GM18907 (cell line): ENCODE data around the gene PIF1.
"Not testable (repeated sequence)": the region's sequence is repeated elsewhere in the genome, so short reads cannot be mapped to it uniquely, and the experiment has no call there.

Experiments used
- ATAC-seq: cut with Tn5 transposase; IDR thresholded peaks from one replicate; pipeline ENCODE4 v1.9.1; 2021; ENCODE audit warnings: mild to moderate bottlenecking, moderate library complexity; ENCODE audit not compliant: unreplicated experiment

PIF1 gene

DNA sequence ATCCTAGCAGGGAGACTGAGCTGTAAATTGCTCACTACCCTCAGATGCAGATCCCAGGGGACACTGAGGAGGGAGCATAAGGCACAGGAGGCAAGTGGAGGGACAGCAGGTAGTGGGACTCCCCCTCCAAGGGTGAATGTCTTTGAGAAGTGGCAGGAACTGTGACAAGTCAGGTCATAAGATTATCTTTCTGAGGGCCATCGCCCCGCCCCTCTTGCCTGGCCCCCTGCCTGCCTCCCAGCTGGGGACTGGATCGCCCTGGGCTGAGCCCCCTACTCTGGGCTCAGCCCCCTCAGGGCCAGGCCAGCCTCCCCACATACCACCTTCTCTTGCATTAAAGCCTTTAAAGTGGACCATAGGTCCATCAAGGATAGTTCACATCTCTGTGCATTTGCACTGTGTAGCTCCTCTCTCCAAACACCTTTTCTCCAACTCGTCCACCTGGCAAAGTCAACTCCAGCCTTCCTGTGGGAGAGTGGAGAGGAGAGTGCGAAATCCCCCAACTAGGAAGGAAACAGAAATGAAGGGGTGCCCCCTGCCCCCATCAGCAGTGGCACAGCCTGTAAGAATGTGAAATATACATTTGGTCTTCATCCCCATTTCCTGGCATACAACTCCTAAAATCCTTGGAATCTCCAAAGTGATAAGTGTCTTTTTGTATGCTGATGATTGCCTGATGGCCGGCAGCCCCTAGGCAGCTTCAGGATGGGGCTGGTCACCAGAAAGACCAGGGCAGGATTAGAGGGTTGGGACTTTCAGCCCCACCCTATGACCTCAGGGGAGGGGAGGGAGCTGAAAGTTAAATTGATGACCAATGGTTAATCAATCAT lies 14.7 kb downstream of the PIF1 start:
- no peak for ATAC-seq

DNA sequence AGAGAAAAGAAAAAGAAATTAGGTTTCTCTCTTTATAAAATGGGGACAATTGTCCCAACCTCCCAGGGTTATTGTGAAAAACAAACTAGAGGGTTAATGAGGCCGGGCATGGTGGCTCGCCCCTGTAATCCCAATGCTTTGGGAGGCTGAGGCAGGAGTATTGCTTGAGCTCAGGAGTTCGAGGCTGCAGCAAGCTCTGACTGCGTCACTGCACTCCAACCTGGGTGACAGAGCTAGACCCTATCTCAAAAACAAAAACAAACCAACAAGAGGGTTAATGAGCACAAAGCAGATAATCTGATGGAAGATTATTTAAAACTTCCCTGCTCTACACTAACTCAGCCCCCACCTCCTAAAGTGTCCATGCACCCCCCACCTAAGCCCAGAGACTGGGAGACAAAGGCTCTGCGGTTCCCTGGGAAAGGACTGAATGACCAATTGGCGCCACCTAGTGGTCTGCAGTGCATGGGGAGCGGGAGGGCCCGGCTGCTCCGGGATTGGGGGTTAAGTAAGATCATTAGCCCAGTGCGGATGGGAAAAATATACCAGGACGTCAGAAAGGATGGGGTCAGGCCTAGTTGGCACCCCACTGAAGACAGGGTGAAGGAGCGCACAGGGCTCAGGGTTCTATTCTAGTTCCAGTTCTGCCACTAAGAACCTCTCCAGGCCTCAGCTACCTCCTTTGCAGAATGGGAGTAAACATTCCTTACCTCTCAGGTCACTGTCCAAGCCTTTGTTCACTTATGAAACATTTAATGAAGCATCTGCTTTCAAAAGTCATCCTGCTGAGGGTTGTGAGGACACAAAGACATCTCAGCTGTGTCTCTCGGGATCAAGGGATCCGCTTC lies 15.6 kb downstream of the PIF1 start:
- no peak for ATAC-seq

DNA sequence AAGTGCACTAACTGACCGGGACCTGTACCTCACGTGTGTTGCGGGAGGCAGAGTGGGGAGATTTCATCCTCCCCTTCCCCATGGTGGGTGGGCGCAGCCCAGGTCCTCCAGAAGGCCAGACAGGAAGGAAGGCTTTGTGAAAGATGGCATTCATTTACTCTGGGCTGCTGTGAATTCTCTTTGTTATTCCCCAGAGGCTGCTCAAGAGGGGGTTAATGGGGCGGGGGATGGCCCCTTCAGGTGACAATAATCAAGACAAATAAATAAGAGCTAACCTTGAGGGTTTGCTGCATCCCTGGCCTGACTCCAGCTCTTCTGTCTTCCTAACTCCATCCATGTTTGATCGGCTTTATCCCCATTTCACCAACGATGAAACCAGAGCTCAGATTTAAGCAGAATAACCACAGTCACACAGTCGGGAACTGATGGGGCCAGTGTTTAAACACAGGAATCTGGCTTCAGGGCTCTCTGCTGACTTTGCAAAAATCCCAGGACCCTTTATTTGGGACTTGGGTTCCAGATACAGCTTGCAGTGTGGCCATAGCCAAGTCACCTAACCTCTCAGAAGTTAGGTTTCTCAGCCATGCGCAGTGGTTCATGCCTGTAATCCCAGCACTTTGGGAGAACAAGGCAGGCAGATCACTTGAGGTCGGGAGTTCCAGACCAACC lies 16.5 kb downstream of the PIF1 start:
- no peak for ATAC-seq

DNA sequence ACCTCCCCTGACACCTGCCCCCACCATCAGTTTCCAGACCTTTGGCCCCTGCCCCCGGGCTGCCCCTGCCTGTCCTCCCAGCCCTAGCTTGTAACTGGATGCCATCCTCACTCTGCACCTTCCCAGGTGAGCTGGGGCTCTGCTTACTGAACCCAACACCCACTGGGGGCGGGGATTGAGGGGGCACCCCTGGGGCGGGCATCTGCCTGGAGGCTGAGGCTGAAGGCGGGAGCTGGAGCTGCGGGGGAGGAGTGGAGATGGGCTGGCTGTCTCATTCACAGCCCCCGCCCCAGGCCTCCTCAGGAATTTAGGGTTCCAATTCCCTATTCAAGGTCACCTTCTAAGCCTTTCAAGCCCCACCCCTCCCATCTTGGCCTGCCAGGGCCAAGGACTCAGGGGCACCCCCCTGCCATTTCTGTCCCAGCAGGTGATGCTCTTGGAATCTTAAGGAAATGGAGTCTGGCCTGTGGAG lies 17.7 kb downstream of the PIF1 start:
- ATAC-seq: no peak

DNA sequence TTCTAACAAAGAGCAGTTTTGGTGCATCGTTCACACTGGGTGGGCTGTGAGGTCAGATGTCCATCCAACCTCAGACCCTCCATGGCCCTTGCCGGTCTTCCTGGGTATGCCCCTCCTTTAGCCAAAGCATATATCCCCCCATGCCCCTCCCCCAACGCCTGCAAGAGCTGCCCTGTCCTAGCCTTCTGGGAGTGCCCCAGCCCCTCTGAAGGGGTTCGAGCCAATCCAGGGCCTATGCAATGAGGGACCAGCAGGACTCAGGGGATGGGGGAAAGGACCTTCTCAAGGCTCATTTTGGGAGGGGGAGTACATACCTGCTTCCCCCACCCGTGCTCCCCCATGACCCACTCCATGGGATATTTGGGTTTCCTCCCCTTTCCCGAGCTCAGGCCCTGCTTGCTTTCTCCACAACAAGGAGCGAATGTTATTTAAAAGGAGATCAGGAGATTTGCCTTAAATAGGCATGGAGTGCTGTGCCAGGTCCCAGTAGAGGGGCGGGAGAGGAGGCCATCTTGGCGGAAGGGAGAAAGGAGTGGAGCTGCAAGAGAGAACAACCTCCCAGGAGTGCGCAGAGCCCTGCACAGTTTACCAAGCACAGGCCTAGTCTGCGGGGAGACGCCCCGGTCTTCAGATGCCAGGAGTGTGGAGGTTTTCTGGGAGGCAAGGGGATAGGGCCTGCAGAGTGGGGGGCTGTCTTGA lies 18.2 kb downstream of the PIF1 start:
- no peak for ATAC-seq

DNA sequence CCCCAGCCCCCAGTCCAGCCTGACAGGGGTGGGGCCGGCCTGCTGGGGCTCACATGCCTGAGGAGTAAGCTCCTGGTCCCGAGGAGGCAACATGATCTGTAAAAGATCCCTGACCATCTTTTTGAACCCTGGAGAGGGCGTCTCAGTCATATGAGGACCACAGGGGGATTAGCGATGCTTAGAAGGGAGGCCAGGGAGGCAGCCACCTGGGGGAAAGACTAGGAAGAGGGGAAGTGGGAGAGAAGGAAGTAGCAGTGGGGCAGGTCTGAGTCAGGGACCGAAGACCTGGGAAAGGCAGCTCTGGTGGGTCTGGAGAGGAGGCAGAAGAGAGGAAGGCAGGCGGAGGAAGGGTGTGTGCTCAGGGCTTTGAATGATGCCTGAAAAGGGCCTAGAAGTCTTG lies 18.9 kb downstream of the PIF1 start:
- ATAC-seq: no peak

DNA sequence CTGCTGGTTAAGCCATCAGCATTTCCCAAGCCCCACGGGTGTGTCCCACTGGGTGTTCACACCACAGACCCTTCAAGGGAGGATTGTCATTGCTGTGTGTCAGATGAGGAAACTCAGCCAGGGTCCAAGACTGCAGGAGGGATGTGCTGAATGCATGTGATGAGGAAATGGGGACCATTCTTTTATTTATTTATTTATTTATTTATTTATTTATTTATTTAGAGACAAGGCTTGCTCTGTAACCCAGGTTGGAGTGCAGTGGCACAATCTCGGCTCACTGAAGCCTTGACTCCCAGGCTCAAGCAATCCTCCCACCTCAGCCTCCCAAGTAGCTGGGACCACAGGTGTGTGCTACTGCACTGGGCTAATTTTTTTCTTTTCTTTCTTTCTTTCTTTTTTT lies 20.8 kb downstream of the PIF1 start:
- no peak for ATAC-seq

DNA sequence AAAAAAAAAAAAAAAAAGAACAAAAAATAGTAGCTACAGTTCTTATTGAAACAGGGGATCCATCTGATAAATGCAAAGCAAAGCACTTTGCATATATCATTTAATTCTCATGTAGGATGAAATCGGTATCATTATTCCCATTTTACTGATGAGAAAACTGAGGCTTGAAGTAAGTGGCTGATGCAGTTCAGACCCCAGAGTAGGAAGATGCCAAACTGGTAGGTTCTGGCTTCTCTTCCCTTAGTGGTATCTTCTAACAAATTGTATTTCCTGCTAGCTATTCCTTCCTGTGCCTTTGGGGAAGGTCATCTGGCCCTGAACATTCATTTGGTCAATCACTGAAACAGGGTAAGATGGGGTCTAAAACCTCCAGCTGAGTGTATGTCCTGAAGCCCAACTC lies 21.9 kb downstream of the PIF1 start:
- no peak for ATAC-seq

DNA sequence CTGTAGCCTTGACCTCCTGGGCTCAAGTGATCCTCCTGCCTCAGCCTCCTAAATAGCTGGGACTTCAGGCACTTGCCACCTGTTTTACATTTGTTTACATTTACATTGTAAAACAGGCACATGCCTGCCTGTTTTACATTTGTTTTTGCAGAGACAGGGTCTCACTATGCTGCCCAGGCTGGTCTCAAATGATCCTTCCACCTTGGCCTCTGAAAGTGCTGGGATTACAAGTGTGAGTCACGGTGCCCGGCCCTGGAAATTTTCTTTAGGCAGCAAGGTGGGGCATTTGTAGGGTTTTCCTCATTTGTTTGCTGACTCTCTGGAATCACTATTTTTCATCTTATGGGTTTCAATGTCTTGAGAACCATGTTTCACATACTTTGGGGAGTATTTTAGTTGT lies 25.0 kb downstream of the PIF1 start:
- no peak for ATAC-seq

DNA sequence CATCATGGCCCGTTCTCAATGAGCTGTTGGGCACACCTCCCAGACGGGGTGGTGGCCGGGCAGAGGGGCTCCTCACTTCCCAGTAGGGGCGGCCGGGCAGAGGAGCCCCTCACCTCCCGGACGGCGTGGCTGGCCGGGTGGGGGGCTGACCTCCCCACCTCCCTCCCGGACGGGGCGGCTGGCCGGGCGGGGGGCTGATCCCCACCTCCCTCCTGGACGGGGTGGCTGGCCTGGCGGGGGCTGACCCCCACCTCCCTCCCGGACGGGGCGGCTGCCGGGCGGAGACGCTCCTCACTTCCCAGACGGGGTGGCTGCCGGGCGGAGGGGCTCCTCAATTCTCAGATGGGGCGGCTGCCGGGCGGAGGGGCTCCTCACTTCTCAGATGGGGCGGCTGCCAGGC lies 26.5 kb downstream of the PIF1 start:
- ATAC-seq: not testable (repeated sequence)

DNA sequence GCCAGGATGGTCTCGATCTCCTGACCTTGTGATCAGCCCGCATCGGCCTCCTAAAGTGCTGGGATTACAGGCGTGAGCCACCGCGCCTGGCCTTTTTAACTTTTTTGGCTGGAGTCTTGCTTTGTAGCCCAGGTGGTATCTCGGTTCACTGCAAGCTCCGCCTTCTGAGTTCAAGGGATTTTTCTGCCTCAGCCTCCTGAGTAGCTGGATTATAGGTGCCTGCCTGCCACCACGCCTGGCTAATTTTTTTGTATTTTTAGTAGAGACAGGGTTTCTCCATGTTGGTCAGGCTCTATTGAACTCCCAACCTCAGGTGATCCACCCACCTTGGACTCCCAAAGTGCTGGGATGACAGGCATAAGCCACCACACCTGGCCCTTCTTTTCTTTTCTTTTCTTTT lies 29.5 kb downstream of the PIF1 start:
- not testable (repeated sequence) for ATAC-seq

DNA sequence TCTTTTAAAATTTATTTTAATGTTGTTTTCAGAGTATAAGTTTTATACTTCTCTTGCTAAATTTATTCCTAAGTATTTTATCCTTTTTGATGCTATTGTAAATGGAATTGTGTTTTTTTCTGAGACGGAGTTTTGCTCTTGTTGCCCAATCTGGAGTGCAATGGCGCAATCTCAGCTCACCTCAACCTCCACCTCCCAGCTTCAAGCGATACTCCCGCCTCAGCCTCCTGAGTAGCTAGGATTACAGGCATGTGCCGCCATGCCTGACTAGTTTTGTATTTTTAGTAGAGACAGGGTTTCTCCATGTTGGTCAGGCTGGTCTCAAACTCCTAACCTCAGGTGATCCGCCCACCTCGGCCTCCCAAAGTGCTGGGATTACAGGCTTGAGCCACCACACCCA lies 30.1 kb downstream of the PIF1 start:
- ATAC-seq: not testable (repeated sequence)

DNA sequence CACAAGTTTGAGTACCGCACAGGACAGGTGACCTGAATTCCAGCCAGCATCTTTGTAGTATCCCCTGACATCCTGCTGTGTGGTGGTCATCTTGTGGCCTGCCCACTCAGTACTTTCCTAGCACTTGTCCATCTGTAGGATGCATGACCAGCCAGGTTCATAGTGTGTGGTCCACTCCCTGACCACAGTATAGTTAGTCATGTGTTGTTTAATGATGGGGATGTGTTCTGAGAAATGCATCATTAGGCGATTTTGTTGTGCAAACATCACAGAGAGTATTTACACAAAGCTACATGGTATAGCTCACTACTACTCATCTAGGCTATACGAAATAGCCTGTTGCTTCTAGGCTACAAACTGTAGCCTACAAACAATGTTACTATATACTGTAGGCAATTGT lies 33.2 kb downstream of the PIF1 start:
- ATAC-seq: no peak

DNA sequence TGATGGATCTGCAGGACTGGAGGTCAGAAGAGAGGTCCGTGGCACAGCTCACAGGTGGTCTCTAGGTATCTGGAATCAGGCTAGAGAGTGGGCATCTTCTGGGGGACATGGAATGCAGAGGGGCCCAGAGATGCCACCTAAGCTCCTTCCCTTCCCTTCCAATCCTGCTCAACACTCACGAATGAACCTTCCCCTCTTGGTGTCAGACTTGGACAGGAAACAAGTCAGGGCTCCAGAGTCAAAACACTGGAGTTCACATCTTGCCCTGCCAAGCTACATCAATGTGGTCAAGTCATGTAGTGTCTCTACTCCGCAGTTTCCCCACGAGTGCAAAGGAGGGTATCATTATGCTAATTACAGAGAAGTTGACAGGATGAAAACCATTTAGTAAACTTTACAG lies 34.0 kb downstream of the PIF1 start:
- ATAC-seq: no peak

DNA sequence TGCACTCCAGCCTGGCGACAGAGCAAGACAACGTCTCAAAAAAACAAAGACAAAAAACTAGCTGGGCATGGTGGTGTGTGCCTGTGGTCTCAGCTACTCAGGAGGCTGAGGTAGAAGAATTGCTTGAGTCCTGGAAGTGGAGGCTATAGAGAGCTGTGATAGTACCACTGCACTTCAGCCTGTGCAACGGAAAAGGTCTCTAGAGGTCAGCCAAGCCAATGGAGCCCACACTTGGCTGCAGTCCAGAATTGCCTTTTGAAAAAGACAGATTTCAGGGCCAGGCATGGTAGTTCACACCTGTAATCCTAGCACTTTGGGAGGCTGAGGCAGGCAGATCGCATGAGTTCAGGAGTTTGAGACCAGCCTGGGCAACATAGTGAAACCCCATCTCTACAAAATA lies 41.7 kb downstream of the PIF1 start:
- ATAC-seq: no peak

DNA sequence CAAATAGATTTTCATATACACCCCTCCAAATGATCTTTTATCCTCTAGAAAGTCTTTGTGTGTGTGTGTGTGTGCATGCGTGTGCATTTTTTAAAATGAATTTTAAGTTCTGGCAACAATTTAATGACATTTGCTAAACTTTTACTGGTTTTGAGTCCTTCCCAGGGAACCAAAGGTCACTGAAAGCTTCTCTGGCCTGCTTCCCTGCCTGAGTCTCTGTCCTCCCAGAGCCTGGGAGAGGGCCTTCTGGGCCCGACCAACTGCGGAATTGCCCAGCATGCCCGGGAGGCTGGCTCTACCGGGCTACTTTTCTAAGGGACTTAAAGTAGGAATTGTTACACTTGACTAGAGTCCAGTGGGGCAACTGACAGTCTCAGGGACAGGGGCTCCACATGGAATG lies 42.7 kb downstream of the PIF1 start:
- ATAC-seq: no peak

DNA sequence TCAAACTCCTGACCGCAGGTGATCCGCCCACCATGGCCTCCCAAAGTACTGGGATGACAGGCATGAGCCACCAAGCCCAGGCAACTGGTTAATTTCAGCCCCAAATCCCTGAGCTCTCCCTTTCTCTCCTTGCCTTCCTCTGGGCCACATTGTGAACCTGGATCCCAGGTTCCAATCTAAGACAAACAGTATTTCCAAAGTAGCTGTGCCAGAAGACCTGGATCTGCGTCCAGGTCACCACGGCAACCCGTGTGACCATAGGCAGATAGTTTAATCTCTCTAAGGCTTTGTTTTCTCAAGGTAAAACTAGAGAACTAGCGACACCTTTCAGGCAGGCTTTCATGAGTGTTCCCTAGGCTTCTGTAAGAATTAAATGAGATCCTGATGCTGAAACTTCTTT lies 44.1 kb downstream of the PIF1 start:
- ATAC-seq: no peak

DNA sequence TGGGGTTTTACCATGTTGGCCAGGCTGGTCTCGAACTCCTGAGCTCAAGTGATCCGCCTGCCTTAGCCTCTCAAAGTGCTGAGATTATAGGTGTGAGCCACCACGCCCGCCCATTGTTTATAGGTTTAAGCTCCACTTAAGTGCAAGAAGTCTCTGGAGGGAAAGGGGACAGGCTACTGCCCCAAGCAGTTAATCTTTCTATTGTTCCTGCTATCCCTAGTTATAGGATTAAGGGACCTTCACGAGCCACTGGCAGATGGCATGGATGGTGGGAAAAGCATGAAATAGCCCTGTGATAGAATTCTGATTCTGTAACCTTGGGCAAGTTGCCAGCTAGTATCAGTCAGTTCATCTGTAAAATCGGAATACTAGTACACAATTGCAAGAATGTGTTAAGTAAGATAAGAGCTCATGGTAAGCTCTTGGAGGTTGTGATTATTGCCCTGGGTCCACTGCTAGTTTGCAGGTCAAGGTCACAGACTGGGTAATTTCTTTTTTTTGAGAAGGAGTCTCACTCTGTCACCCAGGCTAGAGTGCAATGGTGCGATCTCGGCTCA lies 44.8 kb downstream of the PIF1 start:
- ATAC-seq: no peak

DNA sequence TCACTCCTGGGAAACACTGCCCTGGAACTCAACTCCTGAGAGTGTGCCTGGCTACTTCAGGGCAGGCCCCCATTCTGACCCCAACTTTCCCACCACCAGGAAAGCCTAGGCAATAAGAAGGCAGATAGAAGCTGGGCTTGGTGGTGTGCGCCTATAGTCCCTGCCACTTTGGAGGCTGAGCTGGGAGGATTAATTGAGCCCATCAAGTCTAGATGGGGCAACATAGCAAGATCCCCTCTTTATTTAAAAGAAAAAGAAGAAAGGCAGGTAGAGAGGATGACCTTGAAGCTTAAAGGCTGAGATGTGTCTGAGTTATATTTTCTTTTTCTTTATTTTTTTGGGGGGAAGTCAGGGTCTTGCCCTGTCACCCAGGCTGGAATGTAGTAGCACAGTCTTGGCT lies 45.8 kb downstream of the PIF1 start:
- no peak for ATAC-seq

DNA sequence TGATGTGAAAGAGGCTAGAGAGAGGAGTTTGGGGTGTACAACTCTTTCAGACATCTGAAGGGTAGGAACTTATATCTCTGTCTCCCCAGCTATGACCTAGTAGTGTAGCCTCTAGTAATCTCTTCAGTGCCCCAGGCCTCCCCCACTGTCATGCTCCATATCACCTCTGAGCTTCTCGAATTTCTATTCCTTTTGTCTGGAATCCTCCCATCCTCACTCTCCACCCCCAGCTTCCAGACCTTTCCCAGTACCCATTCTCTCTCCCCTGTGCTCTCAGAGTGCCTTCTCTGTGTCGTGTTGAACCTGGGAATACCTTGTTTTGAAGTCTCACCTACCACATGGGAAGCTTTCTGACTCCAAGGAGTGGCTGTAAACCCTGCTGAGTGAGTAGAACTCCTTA lies 46.4 kb downstream of the PIF1 start:
- ATAC-seq: no peak

DNA sequence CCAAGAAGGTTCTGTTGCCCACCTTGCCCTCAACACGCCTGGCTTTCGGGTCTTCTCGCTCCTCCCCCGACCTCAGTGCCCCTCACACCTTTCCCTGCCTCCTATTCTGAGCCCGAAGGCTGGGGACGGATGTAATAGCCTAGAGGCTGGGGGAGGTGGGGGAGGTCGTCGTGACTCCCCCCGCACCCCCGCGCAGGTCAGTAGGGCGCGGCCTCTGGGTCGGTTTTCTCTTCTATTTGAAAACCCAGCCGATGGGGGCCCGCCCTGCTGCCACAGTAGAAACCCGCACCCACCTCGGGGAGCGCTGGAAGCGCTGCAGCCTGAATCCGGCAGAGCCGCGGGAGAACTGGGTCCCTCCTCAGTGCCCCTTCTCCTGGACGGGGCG lies 49.1 kb downstream of the PIF1 start:
- ATAC-seq: no peak
